Testis (tissue), 3 donors: Measurements from ENCODE around the gene SPAG6. TPM values are rescaled to one million over a fixed set of nuclear protein-coding genes. Genes with fewer than 3 reads are reported as not detected.
"Not testable (repeated sequence)": the region's sequence is repeated elsewhere in the genome, so short reads cannot be mapped to it uniquely, and the experiment has no call there.

Experiments
- DNase-seq: peaks from one replicate; pipeline ENCODE4 v3.0.0-alpha.2; 2019
- H3K27ac ChIP-seq, 2 donors: fragments of 200-600 bp; sonication (generic); one replicate each; pipeline ENCODE4 v1.5.1; 2019
- H3K27me3 ChIP-seq: fragments of 200-600 bp; sonication (generic); one replicate; pipeline ENCODE4 v1.5.1; 2019
- H3K36me3 ChIP-seq: fragments of 200-600 bp; sonication (generic); one replicate; pipeline ENCODE4 v1.5.1; 2017; ENCODE audit warnings: low read depth; ENCODE audit errors: missing control alignments
- H3K4me1 ChIP-seq: fragments of 200-600 bp; sonication (generic); one replicate; pipeline ENCODE4 v1.5.1; 2019
- H3K4me3 ChIP-seq, 2 donors: fragments of 200-600 bp; sonication (generic); one replicate each; pipeline ENCODE4 v1.5.1; 2017 to 2019
- H3K9me3 ChIP-seq: fragments of 200-600 bp; sonication (generic); one replicate; pipeline ENCODE4 v1.5.1; 2017
- CTCF ChIP-seq, 3 experiments: fragments of 450-650 bp in 2 of 3; fragments of 200-600 bp in 1 of 3; sonication (generic) in 1 of 3; IDR thresholded peaks; one replicate each; pipeline ENCODE4 v1.5.1; 2016 to 2019; ENCODE audit warnings: antibody characterized with exemption in 3 of 3, mild to moderate bottlenecking in 2 of 3, moderate library complexity in 1 of 3
- POLR2A ChIP-seq: fragments of 450-650 bp; IDR thresholded peaks from one replicate; pipeline ENCODE4 v1.6.1; 2017; ENCODE audit warnings: antibody characterized with exemption, mild to moderate bottlenecking, moderate library complexity
- WGBS, 2 donors: methylation state at CpG; one replicate each; pipeline ENCODE4 v1.1.5; 2018; 5-methylcytosine and 5-hydroxymethylcytosine counted together
- intact Hi-C: fragments of 100-400 bp; cut with DNase I; formaldehyde crosslinking; loops from one replicate; pipeline ENCODE4 v1.15.1; 2023; ENCODE audit warnings: low total_unique reads
- polyA plus RNA-seq: library from polyadenylated mRNA; stranded (reverse); fragments of 350-450 nt; fragmentation: Illumina TruSeq; extraction: RNeasy Lipid Tissue Mini Kit (QIAGEN cat#74804); gene quantifications from one replicate; pipeline ENCODE4 v1.2.3, GENCODE V29; 2014; ENCODE audit warnings: low read depth, low replicate concordance; ENCODE audit not compliant: insufficient read depth
- total RNA-seq, 2 donors: library from RNA; depleted of rRNA; stranded (reverse); fragments of >200 nt; gene quantifications; one replicate each; pipeline ENCODE4 v1.2.3, GENCODE V29; 2016

SPAG6 gene
- total and polyA plus RNA-seq, 3 donors from 2014 or later, result 77.4 to 258 (median 103) TPM

- H3K4me1 ChIP-seq, result no peaks in the 10 kb centered on the region
- TF ChIP-seq POLR2A (no peak), CTCF (IDR thresholded peaks at IDR 0.05) (no peak)
- WGBS, 2 donors, result 88 to 93% methylated on average over 6 of the region's 6 CpGs
- intact Hi-C loops, result no loop called here
- H3K27ac ChIP-seq, result no peak overlapping the region
- DNase-seq, result no peak
- H3K27me3 ChIP-seq, result no peaks in the 10 kb centered on the region
- H3K4me3 ChIP-seq, result no peak overlapping the region
- H3K9me3 ChIP-seq, result no peaks in the 10 kb centered on the region
- no peaks in the 10 kb centered on the region for H3K36me3 ChIP-seq
Observed at GRCh38 chr10:22389856-22390589, 44.7 kb downstream of the SPAG6 start.

- intact Hi-C loops, result no loop called here
- Histone ChIP-seq H3K9me3 (no peaks in the 10 kb centered on the region), H3K36me3 (no peaks in the 10 kb centered on the region), H3K4me3 (no peak overlapping the region), H3K27me3 (no peaks in the 10 kb centered on the region), H3K4me1 (no peaks in the 10 kb centered on the region), H3K27ac (no peak overlapping the region)
- TF ChIP-seq CTCF (IDR thresholded peaks at IDR 0.05), result no peak
- no peak for TF ChIP-seq POLR2A
- 91 to 96% methylated on average over 5 of the region's 5 CpGs for WGBS, 2 donors
- no peak for DNase-seq
Observed at GRCh38 chr10:22391600-22391999, 46.3 kb downstream of the SPAG6 start.

DNA sequence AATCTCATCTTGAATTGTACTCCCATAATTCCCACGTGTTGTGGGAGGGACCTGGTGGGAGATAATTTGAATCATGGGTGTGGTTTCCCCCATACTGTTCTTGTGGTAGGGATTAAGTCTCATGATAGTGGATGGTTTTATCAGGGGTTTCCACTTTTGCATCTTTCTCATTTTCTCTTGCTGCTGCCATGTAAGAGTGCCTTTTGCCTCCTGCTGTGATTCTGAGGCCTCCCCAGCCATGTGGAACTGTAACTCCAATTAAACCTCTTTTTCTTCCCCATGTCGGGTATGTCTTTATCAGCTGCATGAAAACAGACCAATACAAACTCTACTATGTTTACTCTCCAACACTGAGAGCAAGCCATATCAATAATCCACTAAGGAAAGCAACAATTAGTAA, 50.9 kb downstream of the SPAG6 start:
- H3K9me3 ChIP-seq, H3K4me3 ChIP-seq, H3K36me3 ChIP-seq, H3K27me3 ChIP-seq, H3K27ac ChIP-seq, intact Hi-C loops, DNase-seq, H3K4me1 ChIP-seq: not testable (repeated sequence)
- 54 to 70% methylated on average over 2 of the region's 2 CpGs for WGBS, 2 donors

GRCh38 chr10:22406916-22407315, 61.6 kb downstream of the SPAG6 start:
- H3K27me3 ChIP-seq, H3K4me3 ChIP-seq, DNase-seq, H3K27ac ChIP-seq, intact Hi-C loops, H3K4me1 ChIP-seq, H3K36me3 ChIP-seq, H3K9me3 ChIP-seq: not testable (repeated sequence)
- WGBS, 2 donors, result 94 to 100% methylated on average over 1 of the region's 5 CpGs

DNA sequence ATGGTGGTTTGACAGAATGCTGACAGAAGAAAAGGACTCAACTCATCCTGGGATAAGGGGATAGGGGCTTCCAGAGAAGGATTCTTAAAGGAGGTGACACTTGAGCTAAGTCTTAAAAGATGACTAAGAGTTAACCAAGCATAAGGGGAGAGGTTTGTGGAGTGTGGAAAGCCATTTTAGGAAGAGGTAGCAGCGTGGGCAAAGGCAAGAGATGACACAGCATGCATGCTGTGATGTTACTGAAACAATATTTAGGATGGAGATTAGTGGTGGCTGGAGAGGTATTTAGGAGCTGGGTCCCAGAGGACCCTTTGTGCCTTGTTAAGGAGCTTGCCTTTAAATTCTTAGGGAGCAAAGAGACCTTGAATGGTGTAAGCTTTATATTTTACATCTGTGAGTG, 65.1 kb downstream of the SPAG6 start:
- WGBS, 2 donors, result 68% methylated on average over 1 of the region's 1 CpG
- intact Hi-C loops, result no loop called here
- no peaks in the 10 kb centered on the region for H3K36me3 ChIP-seq
- no peak for TF ChIP-seq POLR2A
- no peak for TF ChIP-seq CTCF (IDR thresholded peaks at IDR 0.05)
- H3K9me3 ChIP-seq, result no peaks in the 10 kb centered on the region
- H3K27me3 ChIP-seq, result no peaks in the 10 kb centered on the region
- H3K4me3 ChIP-seq, result no peak overlapping the region
- no peaks in the 10 kb centered on the region for H3K4me1 ChIP-seq
- no peak for DNase-seq
- no peak overlapping the region for H3K27ac ChIP-seq

DNA sequence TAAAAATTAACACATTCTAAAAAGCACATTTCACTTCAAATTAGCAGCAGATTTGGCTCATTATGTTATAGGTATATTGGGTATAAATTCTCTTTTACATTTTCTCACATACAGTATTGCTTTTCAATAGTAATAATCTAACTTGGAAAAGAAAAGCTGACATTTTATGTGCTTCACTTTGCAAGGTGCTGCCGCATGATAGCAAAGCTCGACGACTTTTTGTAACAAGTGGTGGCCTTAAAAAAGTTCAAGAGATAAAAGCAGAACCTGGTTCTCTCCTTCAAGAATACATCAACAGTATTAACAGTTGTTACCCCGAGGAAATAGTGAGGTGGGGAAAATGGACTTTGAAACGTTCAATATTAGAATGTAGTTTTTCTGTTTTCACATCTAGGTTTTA, 65.5 kb downstream of the SPAG6 start:
- TF ChIP-seq POLR2A, result no peak
- no peak for TF ChIP-seq CTCF (IDR thresholded peaks at IDR 0.05)
- no peak for DNase-seq
- intact Hi-C loops, result no loop called here
- H3K27me3 ChIP-seq, result no peaks in the 10 kb centered on the region
- no peaks in the 10 kb centered on the region for H3K36me3 ChIP-seq
- H3K4me1 ChIP-seq, result no peaks in the 10 kb centered on the region
- no peak overlapping the region for H3K27ac ChIP-seq
- H3K4me3 ChIP-seq, result no peak overlapping the region
- WGBS, 2 donors, result 70 to 74% methylated on average over 5 of the region's 5 CpGs
- no peaks in the 10 kb centered on the region for H3K9me3 ChIP-seq
